Trophoblast cell (in vitro differentiated cells and primary cell): Measurements from ENCODE around the gene NUP205.
"Not testable (repeated sequence)": the region's sequence is repeated elsewhere in the genome, so short reads cannot be mapped to it uniquely, and the experiment has no call there.

Experiments used
- DNase-seq, 2 donors: peaks; one replicate each; pipeline ENCODE4 v3.0.0-alpha.2; 2016
- H2AFZ ChIP-seq: 2 replicates; pipeline ENCODE4 v1.6.1; 2013; ENCODE audit warnings: low read length, moderate library complexity, mild to moderate bottlenecking; ENCODE audit not compliant: insufficient read depth, poor library complexity
- H2AK5ac ChIP-seq: 2 replicates; pipeline ENCODE4 v1.6.1; 2013; ENCODE audit warnings: mild to moderate bottlenecking, low read length
- H2BK120ac ChIP-seq: 2 replicates; pipeline ENCODE4 v1.6.1; 2013; ENCODE audit warnings: low read length, mild to moderate bottlenecking, moderate library complexity; ENCODE audit not compliant: insufficient read depth, poor library complexity
- H2BK12ac ChIP-seq: 2 replicates; pipeline ENCODE4 v1.6.1; 2013; ENCODE audit warnings: mild to moderate bottlenecking, low read length, moderate library complexity
- H2BK5ac ChIP-seq: 2 replicates; pipeline ENCODE4 v1.6.1; 2013; ENCODE audit warnings: low read length, low read depth, moderate library complexity, mild to moderate bottlenecking; ENCODE audit not compliant: poor library complexity
- H3K14ac ChIP-seq: 2 replicates; pipeline ENCODE4 v1.6.1; 2013; ENCODE audit warnings: mild to moderate bottlenecking, low read length
- H3K18ac ChIP-seq: 2 replicates; pipeline ENCODE4 v1.6.1; 2013; ENCODE audit warnings: mild to moderate bottlenecking, low read length
- H3K23ac ChIP-seq: 2 replicates; pipeline ENCODE4 v1.6.1; 2013; ENCODE audit warnings: low read length
- H3K27ac ChIP-seq: 2 replicates; pipeline ENCODE4 v1.5.1; 2013; ENCODE audit warnings: low read depth, mild to moderate bottlenecking, inconsistent platforms, low read length, moderate library complexity
- H3K27me3 ChIP-seq: 2 replicates; pipeline ENCODE4 v1.6.1; 2013; ENCODE audit warnings: inconsistent platforms, mild to moderate bottlenecking, low read length, moderate library complexity; ENCODE audit not compliant: insufficient read depth
- H3K36me3 ChIP-seq, 2 experiments: 1 replicate in 1 of 2; 2 replicates in 1 of 2; pipeline ENCODE4 v1.6.1; 2013; ENCODE audit warnings: low read length in 2 of 2, mild to moderate bottlenecking in 2 of 2, moderate library complexity in 1 of 2; ENCODE audit not compliant: insufficient read depth in 2 of 2, control insufficient read depth in 1 of 2
- H3K4ac ChIP-seq: 2 replicates; pipeline ENCODE4 v1.6.1; 2013; ENCODE audit warnings: low read depth, mild to moderate bottlenecking, low read length, moderate library complexity
- H3K4me1 ChIP-seq, 2 experiments: 1 replicate in 1 of 2; 2 replicates in 1 of 2; pipeline ENCODE4 v1.6.1; 2013; ENCODE audit warnings: low read length in 2 of 2, mild to moderate bottlenecking in 2 of 2, moderate library complexity in 1 of 2; ENCODE audit not compliant: insufficient read depth in 2 of 2, control insufficient read depth in 1 of 2
- H3K4me2 ChIP-seq: 2 replicates; pipeline ENCODE4 v1.6.1; 2013; ENCODE audit warnings: inconsistent platforms, mild to moderate bottlenecking, low read length, moderate library complexity
- H3K4me3 ChIP-seq: 2 replicates; pipeline ENCODE4 v1.5.1; 2013; ENCODE audit warnings: mild to moderate bottlenecking, low read depth, low read length, inconsistent platforms
- H3K79me1 ChIP-seq: one replicate; pipeline ENCODE4 v1.6.1; 2013; ENCODE audit warnings: low read length
- H3K79me2 ChIP-seq: 2 replicates; pipeline ENCODE4 v1.6.1; 2013; ENCODE audit warnings: low read length, mild to moderate bottlenecking; ENCODE audit not compliant: control insufficient read depth, insufficient read depth, poor library complexity
- H3K9ac ChIP-seq: 2 replicates; pipeline ENCODE4 v1.6.1; 2013; ENCODE audit warnings: mild to moderate bottlenecking, low read length
- H3K9me3 ChIP-seq: 2 replicates; pipeline ENCODE4 v1.6.1; 2013; ENCODE audit warnings: low read depth, mild to moderate bottlenecking, control low read depth, inconsistent platforms, low read length; ENCODE audit not compliant: insufficient read depth
- H4K12ac ChIP-seq: 2 replicates; pipeline ENCODE4 v1.6.1; 2013; ENCODE audit warnings: low read depth, mild to moderate bottlenecking, low read length, moderate library complexity
- H4K8ac ChIP-seq: 2 replicates; pipeline ENCODE4 v1.6.1; 2013; ENCODE audit warnings: low read depth, mild to moderate bottlenecking, low read length, moderate library complexity
- H4K91ac ChIP-seq: one replicate; pipeline ENCODE4 v1.6.1; 2013; ENCODE audit warnings: low read depth, mild to moderate bottlenecking, low read length, moderate library complexity
- WGBS: extraction: QIAGEN DNeasy Blood & Tissue Kit; methylation state at CpG from one replicate; pipeline ENCODE4 v1.1.7; 2013; ENCODE audit warnings: missing lambda C conversion rate; ENCODE audit not compliant: insufficient read length, insufficient coverage; ENCODE audit errors: extremely low coverage; 5-methylcytosine and 5-hydroxymethylcytosine counted together

Gene NUP205

DNA sequence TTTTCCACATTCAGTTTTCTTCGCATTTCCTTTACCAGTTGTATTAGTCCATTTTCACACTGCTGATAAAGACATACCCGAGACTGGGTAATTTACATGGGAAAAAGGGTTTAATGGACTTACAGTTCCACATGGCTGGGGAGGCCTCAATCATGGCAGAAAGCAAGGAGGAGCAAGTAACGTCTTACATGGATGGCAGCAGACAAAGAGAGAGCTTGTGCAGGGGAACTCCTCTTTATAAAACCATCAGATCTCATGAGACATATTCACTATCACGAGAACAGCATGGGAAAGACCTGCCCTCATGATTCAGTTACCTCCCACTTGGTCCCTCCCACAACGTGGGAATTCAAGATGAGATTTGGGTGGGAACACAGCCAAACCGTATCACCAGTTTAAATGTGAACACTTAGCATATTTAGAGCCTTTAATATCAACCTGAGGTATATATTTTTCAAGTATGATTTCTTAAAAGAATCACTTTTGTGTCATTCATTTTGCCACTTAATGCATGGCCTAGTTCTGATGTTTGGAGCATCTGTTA lies 111.2 kb downstream of the NUP205 start:
- not testable (repeated sequence) for H4K12ac ChIP-seq, H3K4ac ChIP-seq, H3K27ac ChIP-seq, H3K9me3 ChIP-seq, H2AK5ac ChIP-seq, H3K4me2 ChIP-seq, H3K79me2 ChIP-seq, DNase-seq, H3K23ac ChIP-seq, H3K4me3 ChIP-seq, H3K9ac ChIP-seq, H2BK5ac ChIP-seq, H2BK12ac ChIP-seq, H3K36me3 ChIP-seq, H3K79me1 ChIP-seq, H2BK120ac ChIP-seq, H3K18ac ChIP-seq, H3K27me3 ChIP-seq, H3K4me1 ChIP-seq, H3K14ac ChIP-seq, H2AFZ ChIP-seq, H4K91ac ChIP-seq, H4K8ac ChIP-seq
- no CpG with 5 or more reads among the region's 6 CpGs for WGBS

DNA sequence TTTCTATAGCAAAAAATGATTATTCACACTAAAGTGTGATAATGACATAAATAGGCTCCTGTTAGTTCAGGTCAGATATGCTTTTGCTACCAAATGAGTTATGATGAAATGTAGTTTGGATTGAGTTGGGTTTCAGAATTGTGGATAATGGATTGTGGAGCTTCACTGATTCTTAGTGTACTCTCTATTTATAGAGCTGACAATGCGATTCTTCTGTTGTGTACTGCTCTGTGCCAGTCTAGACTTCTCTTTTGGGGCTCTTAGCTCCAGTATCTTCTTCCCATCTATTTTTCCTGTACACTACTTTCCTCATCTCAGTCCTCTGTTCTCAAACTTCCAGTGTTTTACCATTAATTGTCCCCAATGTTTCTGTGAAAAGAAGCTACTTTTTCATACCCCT lies 112.1 kb downstream of the NUP205 start:
- peaks cover 3% of the 10 kb centered on the region for H3K79me1 ChIP-seq
- peaks cover 4% of the 10 kb centered on the region for H3K9me3 ChIP-seq
- no peak overlapping the region for H3K4me2 ChIP-seq
- H2AK5ac ChIP-seq = no peak overlapping the region
- peaks cover 5 to 8% of the 10 kb centered on the region in 2 experiments for H3K4me1 ChIP-seq
- no peak overlapping the region for H3K23ac ChIP-seq
- no peak overlapping the region for H3K9ac ChIP-seq
- H2BK5ac ChIP-seq = no peak overlapping the region
- no peak overlapping the region for H2BK120ac ChIP-seq
- no peak overlapping the region for H3K4me3 ChIP-seq
- H3K27ac ChIP-seq = no peak overlapping the region
- DNase-seq = no peak
- H2BK12ac ChIP-seq = no peak overlapping the region
- H2AFZ ChIP-seq = no peak overlapping the region
- no peak overlapping the region for H3K18ac ChIP-seq
- H4K91ac ChIP-seq = no peak overlapping the region
- H3K36me3 ChIP-seq = peaks cover 4% of the 10 kb centered on the region in 2 experiments
- no peak overlapping the region for H3K14ac ChIP-seq
- H4K8ac ChIP-seq = no peak overlapping the region
- H3K79me2 ChIP-seq = no peaks in the 10 kb centered on the region
- no peaks in the 10 kb centered on the region for H3K27me3 ChIP-seq
- no peak overlapping the region for H3K4ac ChIP-seq
- H4K12ac ChIP-seq = no peak overlapping the region
- WGBS = no CpG with 5 or more reads among the region's 1 CpG

- H4K12ac ChIP-seq = no peak overlapping the region
- DNase-seq = no peak
- no peak overlapping the region for H2AFZ ChIP-seq
- H3K4me2 ChIP-seq = no peak overlapping the region
- H3K4me1 ChIP-seq = peaks cover 5 to 8% of the 10 kb centered on the region in 2 experiments
- peaks cover 3% of the 10 kb centered on the region for H3K79me1 ChIP-seq
- H3K9ac ChIP-seq = no peak overlapping the region
- H3K23ac ChIP-seq = no peak overlapping the region
- no peak overlapping the region for H3K18ac ChIP-seq
- no peaks in the 10 kb centered on the region for H3K79me2 ChIP-seq
- H3K36me3 ChIP-seq = peaks cover 4% of the 10 kb centered on the region in 2 experiments
- H4K91ac ChIP-seq = no peak overlapping the region
- no peak overlapping the region for H2AK5ac ChIP-seq
- no peak overlapping the region for H3K27ac ChIP-seq
- H4K8ac ChIP-seq = no peak overlapping the region
- no peak overlapping the region for H3K4ac ChIP-seq
- H3K9me3 ChIP-seq = peaks cover 4% of the 10 kb centered on the region
- H2BK5ac ChIP-seq = no peak overlapping the region
- no CpG with 5 or more reads among the region's 1 CpG for WGBS
- H3K4me3 ChIP-seq = no peak overlapping the region
- no peak overlapping the region for H2BK12ac ChIP-seq
- H3K27me3 ChIP-seq = no peaks in the 10 kb centered on the region
- H3K14ac ChIP-seq = no peak overlapping the region
- no peak overlapping the region for H2BK120ac ChIP-seq
These were observed 112.5 kb downstream of the NUP205 start for GRCh38 chr7:135670179-135670578.

GRCh38 chr7:135672560-135673359 lies 115.0 kb downstream of the NUP205 start:
- no peak overlapping the region for H3K9ac ChIP-seq
- H3K36me3 ChIP-seq = peaks cover 7% of the 10 kb centered on the region in 2 experiments
- no peak overlapping the region for H3K18ac ChIP-seq
- H3K27ac ChIP-seq = peak overlapping the region; percentile 49
- H2BK12ac ChIP-seq = no peak overlapping the region
- H3K79me1 ChIP-seq = peaks cover 3% of the 10 kb centered on the region
- H3K4ac ChIP-seq = no peak overlapping the region
- H3K4me2 ChIP-seq = no peak overlapping the region
- no peak overlapping the region for H2BK120ac ChIP-seq
- no peak overlapping the region for H3K4me3 ChIP-seq
- H4K8ac ChIP-seq = no peak overlapping the region
- H4K12ac ChIP-seq = no peak overlapping the region
- DNase-seq = peak; percentile 6 to 75
- H3K23ac ChIP-seq = no peak overlapping the region
- H2AFZ ChIP-seq = no peak overlapping the region
- WGBS = no CpG with 5 or more reads among the region's 3 CpGs
- no peak overlapping the region for H4K91ac ChIP-seq
- H3K14ac ChIP-seq = no peak overlapping the region
- no peaks in the 10 kb centered on the region for H3K79me2 ChIP-seq
- H2AK5ac ChIP-seq = no peak overlapping the region
- peaks cover 0 to 2% of the 10 kb centered on the region in 2 experiments for H3K4me1 ChIP-seq
- peaks cover 4% of the 10 kb centered on the region for H3K9me3 ChIP-seq
- H2BK5ac ChIP-seq = no peak overlapping the region
- H3K27me3 ChIP-seq = no peaks in the 10 kb centered on the region
